ENCODE results near the gene XXYLT1.

The XXYLT1 gene

DNA sequence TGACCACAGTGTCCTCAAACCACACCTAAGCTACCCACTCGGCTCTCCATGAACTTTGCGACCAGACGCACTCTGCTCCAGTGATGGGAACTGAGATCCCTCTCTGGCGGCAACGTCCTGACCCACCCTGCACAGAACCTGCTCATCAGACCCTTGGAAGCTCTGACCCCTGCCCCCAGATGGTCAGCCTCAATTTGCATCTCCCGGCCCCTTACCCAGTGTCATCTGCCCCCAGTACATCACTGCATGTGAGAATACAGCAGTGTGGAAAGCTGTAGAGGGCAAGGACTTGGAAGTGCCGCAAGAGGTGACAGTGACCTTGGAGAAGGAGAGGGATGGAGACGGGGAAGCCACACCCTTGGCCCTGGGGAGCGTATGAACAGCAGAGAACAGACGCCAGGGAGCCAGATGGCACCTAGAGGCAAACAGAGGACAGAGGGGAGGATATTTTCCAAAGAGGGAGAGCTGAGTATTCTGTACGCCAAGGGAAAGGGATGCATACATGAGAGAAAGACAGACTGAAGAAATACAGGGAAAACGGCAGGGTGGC, 192.0 kb downstream of the XXYLT1 start:
- no peaks in the 10 kb centered on the region for H3K9me3 Mint-ChIP-seq
- H3K4me3 Mint-ChIP-seq = no peak overlapping the region
- H3K27ac Mint-ChIP-seq = no peak overlapping the region
- H3K4me1 Mint-ChIP-seq = peaks cover 14% of the 10 kb centered on the region
- no peaks in the 10 kb centered on the region for H3K36me3 Mint-ChIP-seq
- DNase-seq (ENCODE audit: low spot score in 2 of 2) = no peak
- no peak for ATAC-seq

GRCh38 chr3:195077611-195078540, 193.1 kb downstream of the XXYLT1 start:
- no peak overlapping the region for H3K27ac Mint-ChIP-seq
- H3K36me3 Mint-ChIP-seq = no peaks in the 10 kb centered on the region
- H3K4me3 Mint-ChIP-seq = no peak overlapping the region
- H3K9me3 Mint-ChIP-seq = no peaks in the 10 kb centered on the region
- DNase-seq (ENCODE audit: low spot score in 2 of 2) = no peak
- H3K4me1 Mint-ChIP-seq = peaks cover 14% of the 10 kb centered on the region
- ATAC-seq = no peak

GRCh38 chr3:195076981-195077610, 193.9 kb downstream of the XXYLT1 start:
- no peak for ATAC-seq
- no peak overlapping the region for H3K4me3 Mint-ChIP-seq
- H3K36me3 Mint-ChIP-seq = no peaks in the 10 kb centered on the region

DNA sequence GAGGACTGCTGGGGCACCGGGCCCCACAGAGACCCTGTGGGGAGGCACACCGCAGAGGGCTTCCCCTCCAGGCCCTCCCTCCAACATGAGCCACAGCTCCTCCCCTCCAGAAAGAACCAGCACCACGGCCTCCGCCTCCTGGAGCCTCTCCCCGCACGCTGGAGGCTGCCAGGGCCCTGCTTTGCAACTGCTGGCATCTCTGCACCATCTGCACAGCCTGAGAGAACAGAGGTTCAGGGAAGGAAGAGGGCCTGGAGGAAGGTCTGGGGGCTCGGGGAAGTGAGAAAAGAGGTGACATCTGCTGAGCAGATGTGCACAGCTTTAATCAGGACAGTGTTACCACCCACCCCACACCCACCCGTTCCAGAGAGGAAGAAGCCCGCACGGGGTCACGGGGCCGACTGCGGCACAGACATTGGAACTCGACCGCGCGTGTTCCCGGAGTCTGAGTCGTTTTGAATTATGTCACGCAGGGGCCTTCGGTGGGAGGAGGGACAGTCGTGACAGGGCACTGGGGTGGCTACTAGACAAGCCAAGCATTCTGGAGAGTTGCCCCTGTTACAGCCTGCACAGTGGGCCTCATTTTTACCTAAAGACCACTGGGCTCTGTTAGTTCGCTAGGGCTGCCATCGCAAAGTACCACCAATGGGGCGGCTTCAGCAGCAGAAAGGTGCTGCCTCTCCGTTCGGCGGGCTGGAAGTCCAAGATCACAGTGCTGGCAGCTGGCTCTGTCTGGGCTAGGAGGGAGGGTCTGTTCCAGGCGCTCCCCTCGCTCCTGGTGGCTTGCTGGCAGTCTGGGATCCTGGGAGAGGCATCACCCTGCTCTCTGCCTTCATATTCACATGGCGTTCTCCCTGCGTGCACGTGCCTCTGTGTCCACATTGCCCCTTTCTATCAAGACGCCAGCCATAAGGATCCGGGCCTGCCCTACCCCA, 194.8 kb downstream of the XXYLT1 start:
- Mint-ChIP-seq H3K4me3 (no peak overlapping the region), H3K27ac (no peak overlapping the region), H3K36me3 (no peaks in the 10 kb centered on the region), H3K9me3 (no peaks in the 10 kb centered on the region), H3K4me1 (peaks cover 14% of the 10 kb centered on the region)
- no peak for ATAC-seq
- DNase-seq (ENCODE audit: low spot score in 2 of 2) = no peak

More at GRCh38 chr3:195076981-195077610, 193.9 kb downstream of the XXYLT1 start:
- Mint-ChIP-seq H3K9me3 (no peaks in the 10 kb centered on the region), H3K27ac (no peak overlapping the region), H3K4me1 (peaks cover 14% of the 10 kb centered on the region)
- no peak for DNase-seq (ENCODE audit: low spot score in 2 of 2)

GRCh38 chr3:195075199-195075940, 195.6 kb downstream of the XXYLT1 start:
- Mint-ChIP-seq H3K4me1 (peaks cover 14% of the 10 kb centered on the region), H3K9me3 (no peaks in the 10 kb centered on the region), H3K4me3 (no peak overlapping the region), H3K36me3 (no peaks in the 10 kb centered on the region), H3K27ac (no peak overlapping the region)
- no peak for ATAC-seq
- no peak for DNase-seq (ENCODE audit: low spot score in 2 of 2)

DNA sequence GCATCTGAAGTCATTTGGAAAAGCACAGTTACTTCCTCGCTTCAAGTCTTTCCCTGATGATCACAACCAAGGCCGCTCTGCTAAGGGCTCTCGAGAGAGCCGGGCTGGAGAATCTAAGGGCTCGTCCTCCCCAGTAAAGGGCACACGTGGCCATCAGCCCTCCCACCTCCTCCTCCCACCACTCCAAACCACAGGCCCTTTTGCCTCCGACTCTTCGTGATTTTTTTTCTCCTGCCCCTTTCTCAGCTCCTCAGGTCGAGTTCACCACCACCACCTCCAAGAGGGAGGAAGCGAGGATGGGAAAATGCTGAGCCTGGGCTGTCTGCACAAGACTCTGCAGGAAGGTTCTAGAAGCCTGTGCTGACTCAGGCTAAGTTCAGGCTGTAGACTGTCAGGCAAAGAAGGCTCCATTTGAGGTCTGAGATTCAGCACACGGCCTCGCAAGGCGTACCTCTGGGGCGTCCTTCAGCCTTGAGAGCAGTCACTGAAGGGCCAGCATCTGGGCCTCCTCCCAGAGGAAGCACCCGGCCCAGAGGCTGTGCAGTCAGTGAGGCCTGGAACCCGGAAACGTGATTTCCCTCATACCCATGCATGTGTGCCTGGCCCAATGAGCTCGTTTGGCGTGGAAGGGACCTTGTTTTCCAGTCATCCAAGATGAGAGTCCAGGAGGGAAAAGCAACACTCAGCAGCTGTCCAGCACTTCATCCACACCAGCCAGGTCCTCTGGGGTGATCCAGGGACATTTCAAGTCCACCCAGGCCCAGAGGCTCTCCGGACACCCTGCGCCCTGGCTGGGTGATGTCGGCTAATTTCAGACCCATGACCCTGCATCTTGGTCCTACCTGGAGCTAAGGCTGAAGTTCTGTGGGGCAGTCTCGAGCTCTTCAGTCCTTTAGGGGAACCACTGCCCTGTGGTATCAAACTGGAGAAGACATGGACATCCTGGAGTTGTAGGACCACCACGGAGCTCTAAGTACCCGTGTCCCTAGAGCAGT, 196.8 kb downstream of the XXYLT1 start:
- Mint-ChIP-seq H3K27ac (no peak overlapping the region), H3K9me3 (no peaks in the 10 kb centered on the region), H3K36me3 (no peaks in the 10 kb centered on the region), H3K4me1 (peaks cover 7% of the 10 kb centered on the region), H3K4me3 (no peak overlapping the region)
- ATAC-seq (no peak), DNase-seq (ENCODE audit: low spot score in 2 of 2) (no peak)

- DNase-seq (ENCODE audit: low spot score in 2 of 2) (no peak), ATAC-seq (no peak)
- H3K4me1 Mint-ChIP-seq = no peaks in the 10 kb centered on the region
- H3K4me3 Mint-ChIP-seq = no peak overlapping the region
- no peaks in the 10 kb centered on the region for H3K9me3 Mint-ChIP-seq
- H3K27ac Mint-ChIP-seq = no peak overlapping the region
- H3K36me3 Mint-ChIP-seq = peaks cover 10% of the 10 kb centered on the region
Measured at GRCh38 chr3:195072916-195073564, 197.9 kb downstream of the XXYLT1 start.

DNA sequence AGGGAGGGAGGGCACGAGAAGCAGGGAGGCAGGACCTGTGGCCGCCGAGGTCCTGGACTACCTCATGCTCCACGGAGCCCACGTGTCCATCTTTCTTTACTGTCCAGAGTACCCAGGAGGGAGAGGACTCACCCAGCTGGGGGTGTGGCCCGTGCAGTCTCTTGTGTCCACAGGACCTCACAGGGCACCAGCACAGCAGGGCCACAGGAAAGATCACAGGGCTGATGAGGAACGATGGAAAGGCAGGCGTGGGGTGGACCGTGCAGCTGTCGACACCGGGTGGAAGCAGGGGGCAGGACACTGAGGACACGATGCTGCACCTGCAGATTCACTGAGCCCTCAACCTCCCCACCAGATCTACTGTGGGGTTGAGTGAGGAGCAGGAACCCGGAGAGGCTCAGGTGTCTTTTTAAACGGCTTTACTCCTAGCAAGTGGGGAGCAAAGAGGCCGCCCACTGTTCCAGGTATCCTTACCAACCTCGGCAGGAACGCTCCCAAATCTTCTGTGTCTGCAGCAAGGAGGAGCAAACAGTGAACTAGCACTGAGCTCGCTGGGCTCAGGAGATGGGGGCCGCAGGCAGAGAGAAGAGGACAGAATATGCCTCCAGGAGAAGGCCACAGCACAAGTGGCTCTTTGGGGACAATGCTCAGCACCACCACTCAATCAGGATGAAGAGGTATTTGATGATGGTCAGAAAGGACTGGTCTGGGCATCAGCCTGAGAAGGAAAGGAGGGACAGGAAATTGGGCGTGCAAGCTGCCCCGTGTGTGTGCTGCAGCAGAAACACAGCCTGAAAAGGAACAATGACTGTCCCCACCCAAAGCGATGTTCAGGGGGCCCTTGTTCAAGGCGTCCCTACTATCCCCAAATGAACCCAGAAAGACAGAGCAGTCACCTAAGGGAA, 198.8 kb downstream of the XXYLT1 start:
- Mint-ChIP-seq H3K9me3 (no peaks in the 10 kb centered on the region), H3K4me3 (no peak overlapping the region), H3K27ac (no peak overlapping the region), H3K4me1 (no peaks in the 10 kb centered on the region), H3K36me3 (peaks cover 13% of the 10 kb centered on the region)
- ATAC-seq (no peak), DNase-seq (ENCODE audit: low spot score in 2 of 2) (no peak)

- no peaks in the 10 kb centered on the region for H3K9me3 Mint-ChIP-seq
- ATAC-seq = no peak
Measured at GRCh38 chr3:195071011-195071728, 199.8 kb downstream of the XXYLT1 start.

DNA sequence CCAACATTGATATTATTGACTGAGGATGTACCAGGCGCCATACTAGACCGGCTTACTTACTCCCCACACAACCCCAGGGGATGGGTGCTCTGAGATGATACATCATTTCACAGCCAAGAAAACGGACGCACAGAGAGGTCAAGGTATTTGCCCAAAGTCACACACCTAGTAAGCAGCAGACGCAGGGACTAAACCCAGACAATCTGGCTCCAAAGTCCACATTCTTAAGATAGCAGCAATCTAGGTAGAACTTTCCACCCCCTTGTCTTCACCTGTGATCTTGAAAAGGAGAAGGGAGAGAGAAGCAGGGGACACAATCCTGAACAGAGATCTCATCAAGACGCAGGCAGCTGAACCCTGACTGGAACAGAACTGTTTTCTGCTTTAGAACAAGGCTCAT, 200.6 kb downstream of the XXYLT1 start:
- peaks cover 13% of the 10 kb centered on the region for H3K36me3 Mint-ChIP-seq
- ATAC-seq (no peak), DNase-seq (ENCODE audit: low spot score in 2 of 2) (no peak)
- H3K4me1 Mint-ChIP-seq = no peaks in the 10 kb centered on the region
- no peak overlapping the region for H3K4me3 Mint-ChIP-seq
- no peaks in the 10 kb centered on the region for H3K9me3 Mint-ChIP-seq
- peak overlapping the region; percentile 8 for H3K27ac Mint-ChIP-seq

More at GRCh38 chr3:195071011-195071728, 199.8 kb downstream of the XXYLT1 start:
- no peak overlapping the region for H3K4me3 Mint-ChIP-seq
- DNase-seq (ENCODE audit: low spot score in 2 of 2) = no peak
- H3K36me3 Mint-ChIP-seq = peaks cover 13% of the 10 kb centered on the region
- peak overlapping the region; percentile 8 for H3K27ac Mint-ChIP-seq
- H3K4me1 Mint-ChIP-seq = no peaks in the 10 kb centered on the region

DNA sequence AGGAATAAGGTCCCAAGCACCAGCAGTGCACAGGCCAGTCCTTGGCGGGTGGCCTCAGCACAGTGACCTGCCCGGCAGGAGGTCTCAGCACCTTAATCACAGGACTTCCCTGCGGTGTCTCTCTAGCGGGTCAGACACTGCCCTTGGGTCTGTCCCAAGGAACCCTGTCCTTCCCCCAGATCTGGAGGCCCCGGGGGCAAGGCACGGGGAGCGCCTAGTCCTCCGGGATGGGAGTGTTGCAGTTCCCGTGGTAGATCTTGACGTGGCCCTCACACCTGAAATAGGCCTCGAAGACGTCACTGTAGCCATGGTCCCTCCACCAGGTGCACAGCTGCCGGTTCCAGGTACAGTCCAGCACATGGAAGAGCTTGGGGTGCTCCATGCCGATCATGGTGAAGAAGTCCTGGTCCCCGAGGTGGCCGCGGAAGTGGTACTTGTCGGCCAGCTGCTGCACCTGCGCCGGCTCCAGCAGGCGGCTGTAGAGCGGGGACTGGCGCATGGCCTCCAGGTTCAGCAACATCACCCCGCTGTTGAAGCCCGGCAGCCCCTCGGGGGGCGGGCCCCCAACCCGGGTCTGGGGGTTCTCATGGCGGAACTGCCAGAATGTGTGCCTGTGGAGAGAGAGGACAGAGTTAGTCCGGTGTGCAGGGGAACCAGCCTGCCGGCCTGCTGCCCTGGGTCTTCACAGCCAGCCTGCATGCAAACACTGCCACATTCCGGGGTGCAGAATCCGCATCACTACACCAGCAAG, 201.3 kb downstream of the XXYLT1 start:
- peaks cover 13% of the 10 kb centered on the region for H3K36me3 Mint-ChIP-seq
- DNase-seq (ENCODE audit: low spot score in 2 of 2) = no peak
- ATAC-seq = no peak

More for the DNA sequence above, 201.3 kb downstream of the XXYLT1 start:
- H3K27ac Mint-ChIP-seq = no peak overlapping the region
- no peaks in the 10 kb centered on the region for H3K9me3 Mint-ChIP-seq
- H3K4me3 Mint-ChIP-seq = no peak overlapping the region
- no peaks in the 10 kb centered on the region for H3K4me1 Mint-ChIP-seq
